ENCODE data around the gene MTMR8.
A peak's percentile ranks its signal among the peaks of the same experiment; 100 is the strongest.
"Not testable (repeated sequence)": the region's sequence is repeated elsewhere in the genome, so short reads cannot be mapped to it uniquely, and the experiment has no call there.

Gene MTMR8

GRCh38 chrX:64394874-64395567 is at the start of gene MTMR8:
MTMR8 (minus strand) TSS chrX:64395452; CDS start chrX:64395363, 89 bp downstream.
- peak; percentile 66 for DNase-seq (ENCODE audit: low read depth)

DNA sequence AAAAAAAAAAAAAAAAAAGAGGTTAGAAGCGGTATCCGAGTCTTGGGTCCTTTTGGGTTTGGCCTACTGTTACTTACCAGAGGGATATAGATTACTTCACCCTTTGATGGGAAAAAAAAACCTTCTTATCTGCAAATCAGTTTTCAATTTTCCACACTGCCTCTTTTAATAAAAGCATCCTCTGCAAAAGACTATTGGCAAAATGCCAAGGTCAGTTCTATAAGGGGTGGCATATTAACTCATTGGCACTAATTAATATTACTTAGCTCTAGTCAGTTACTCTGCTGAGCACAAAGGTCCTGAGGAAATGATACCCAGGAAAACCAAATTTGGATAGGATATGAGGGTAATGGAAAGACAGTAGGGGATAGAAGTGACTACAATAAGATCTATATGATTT is 44.3 kb upstream of the MTMR8 start:
- DNase-seq (ENCODE audit: low read depth) = no peak

GRCh38 chrX:64437665-64438064 is 42.4 kb upstream of the MTMR8 start:
- DNase-seq (ENCODE audit: low read depth) = no peak

- no peak for DNase-seq (ENCODE audit: low read depth)
Measured at GRCh38 chrX:64437218-64437617, 42.0 kb upstream of the MTMR8 start.

- DNase-seq (ENCODE audit: low read depth) = no peak
Measured at GRCh38 chrX:64428371-64428770, 33.1 kb upstream of the MTMR8 start.

DNA sequence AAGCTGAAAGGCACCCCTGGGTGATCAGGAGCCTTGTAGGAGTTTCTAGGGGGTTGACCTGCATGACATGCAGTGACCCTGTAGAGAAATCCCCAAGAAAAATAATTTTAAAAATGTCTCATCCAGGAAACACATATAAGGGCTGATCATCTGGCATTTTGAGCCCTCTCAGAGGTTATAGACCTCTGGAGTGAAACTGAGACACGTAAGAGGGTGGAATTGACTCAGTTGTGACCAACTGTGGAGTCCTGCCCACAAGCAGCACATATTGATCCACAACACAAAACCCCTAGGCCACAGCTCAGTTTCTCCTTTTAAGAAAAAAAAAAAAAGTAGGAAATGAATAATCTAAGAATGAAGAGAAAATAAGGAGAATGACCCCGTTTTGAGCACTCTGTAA is 32.5 kb upstream of the MTMR8 start:
- no peak for DNase-seq (ENCODE audit: low read depth)

DNA sequence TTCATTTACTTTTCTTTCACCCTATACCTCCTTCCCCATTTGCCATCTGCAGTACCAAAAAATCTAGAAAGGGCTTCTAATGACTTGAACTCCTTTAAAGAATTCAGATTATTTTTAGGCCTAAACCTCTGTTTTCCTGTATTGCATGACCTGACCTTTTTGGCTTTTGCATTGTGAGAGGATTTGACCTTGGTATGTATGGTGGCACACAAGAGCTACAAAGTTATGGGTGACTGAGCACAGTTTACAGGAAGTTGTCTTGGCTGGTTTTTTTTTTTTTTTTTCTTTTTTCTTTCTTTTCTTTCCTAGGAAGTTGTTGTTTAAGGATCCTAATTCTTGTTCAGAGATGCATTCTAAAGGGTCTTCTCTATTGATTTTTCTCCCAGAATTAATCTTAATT is 32.0 kb upstream of the MTMR8 start:
- DNase-seq (ENCODE audit: low read depth) = no peak

- not testable (repeated sequence) for DNase-seq (ENCODE audit: low read depth)
Measured at GRCh38 chrX:64409730-64410129, 14.5 kb upstream of the MTMR8 start.

DNA sequence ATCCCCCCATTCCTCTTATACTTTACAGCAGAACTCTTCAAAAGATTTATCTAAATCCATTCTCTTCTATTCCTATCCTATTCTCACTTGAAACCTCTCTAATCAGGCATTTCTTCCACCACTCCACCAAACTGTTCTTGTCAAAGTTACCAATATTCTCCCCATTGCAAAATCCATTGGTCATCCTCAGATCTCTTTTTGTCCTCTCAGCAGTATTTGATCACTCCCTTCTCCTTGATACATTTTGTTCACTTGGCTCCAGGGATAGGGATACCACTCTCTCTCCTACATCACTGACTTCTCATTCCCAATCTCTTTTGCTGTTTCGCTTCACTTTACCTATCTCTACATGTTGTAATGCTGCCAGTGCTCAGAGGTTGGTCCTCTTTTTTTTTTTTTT is 2.8 kb upstream of the MTMR8 start:
- DNase-seq (ENCODE audit: low read depth) = no peak

DNA sequence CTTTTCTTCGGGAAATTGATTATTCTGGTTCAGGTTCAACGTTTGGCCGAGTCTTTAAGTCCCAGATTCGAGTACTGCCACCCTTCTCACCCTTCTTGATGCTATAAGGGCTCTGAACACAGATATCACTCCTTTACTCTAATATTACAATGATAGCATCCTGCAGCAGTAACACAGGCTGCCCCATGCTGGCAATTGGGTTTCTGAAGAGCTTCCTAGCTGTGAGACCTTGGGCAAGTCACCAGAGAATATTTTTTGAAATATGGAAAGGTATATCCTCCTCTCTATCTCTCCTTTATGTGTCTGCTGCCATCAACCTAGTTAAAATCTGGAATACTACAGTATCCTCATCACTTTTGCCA is 297 bp upstream of the MTMR8 start:
- DNase-seq (ENCODE audit: low read depth) = no peak

- no peak for DNase-seq (ENCODE audit: low read depth)
Measured at GRCh38 chrX:64394059-64394873, 986 bp downstream of the MTMR8 start.

DNA sequence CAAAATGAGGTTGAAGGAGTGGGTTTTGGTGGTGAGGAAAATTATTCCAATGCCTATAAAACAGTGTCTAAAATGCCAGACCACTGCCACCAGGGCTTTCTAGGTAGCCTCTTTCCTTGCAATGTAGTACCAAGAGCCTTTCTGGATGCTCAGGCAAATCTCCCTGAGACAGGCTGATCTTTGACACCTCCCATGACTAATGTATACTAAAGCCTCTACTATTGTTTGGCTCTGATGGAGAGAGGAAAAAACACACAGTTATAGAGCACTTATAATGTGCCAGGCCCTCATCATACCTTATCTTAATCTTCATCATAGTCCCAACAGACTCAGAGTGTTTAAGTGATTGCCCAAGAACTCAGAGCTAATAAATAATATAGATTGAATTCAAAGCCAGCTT is 5.8 kb downstream of the MTMR8 start:
- DNase-seq (ENCODE audit: low read depth) = no peak

GRCh38 chrX:64380789-64381188 is 14.5 kb downstream of the MTMR8 start:
- not testable (repeated sequence) for DNase-seq (ENCODE audit: low read depth)

DNA sequence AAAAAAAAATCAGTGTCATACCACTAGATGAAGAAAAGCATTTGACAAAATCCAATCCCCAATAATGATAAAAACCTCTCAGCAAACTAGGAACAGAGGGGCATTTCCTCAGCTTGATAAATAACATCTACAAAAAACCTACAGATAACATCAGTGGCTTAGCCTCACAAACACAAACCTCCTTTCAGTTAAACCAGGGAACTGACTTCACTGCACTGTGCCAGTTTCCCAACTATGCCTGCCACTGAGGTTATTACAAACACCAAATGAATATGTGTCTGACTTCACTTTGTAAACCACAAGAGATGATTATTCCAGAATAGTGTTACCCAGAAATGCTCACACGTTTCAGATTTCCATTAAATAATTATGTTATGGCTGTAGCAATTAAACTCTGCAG is 15.3 kb downstream of the MTMR8 start:
- no peak for DNase-seq (ENCODE audit: low read depth)

GRCh38 chrX:64377753-64378152 is 17.5 kb downstream of the MTMR8 start:
- no peak for DNase-seq (ENCODE audit: low read depth)

DNA sequence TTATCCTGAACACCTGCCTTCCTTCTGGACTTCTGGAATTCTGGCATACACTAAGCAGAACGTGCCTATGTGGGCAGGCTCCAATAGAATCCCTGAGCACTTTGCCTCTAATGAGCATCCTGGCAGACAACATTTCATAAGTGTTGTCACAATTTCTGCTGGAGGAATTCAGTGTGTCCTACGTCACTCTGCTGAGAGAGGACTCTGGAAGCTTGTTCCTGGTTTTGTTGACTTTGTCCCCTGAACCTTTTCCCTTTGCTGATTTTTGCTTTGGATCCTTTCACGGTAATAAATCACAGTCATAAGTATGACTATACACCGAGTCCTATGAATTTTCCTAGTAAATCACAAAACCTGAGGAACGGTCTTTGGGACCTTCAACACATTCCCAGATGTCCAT is 43.2 kb downstream of the MTMR8 start:
- no peak for DNase-seq (ENCODE audit: low read depth)

DNA sequence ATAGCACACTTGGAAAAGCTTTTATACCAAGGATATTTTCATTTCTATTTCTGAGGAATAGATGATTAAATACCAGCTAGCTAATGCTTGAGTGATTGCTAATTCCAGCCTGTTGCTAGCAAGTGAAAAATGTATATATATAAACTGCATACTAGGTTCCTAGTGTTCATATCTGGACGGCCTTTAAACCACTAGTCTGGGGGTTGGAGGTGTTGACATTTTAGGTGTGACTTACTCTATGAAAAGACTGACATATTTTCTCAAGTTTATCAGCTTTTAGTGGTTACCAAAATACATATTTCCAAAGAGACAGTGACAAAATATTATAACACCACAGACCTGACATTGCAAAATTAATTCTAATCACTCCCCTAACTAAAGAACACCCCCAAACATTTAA is 44.7 kb downstream of the MTMR8 start:
- no peak for DNase-seq (ENCODE audit: low read depth)

GRCh38 chrX:64350047-64350446 is 45.2 kb downstream of the MTMR8 start:
- no peak for DNase-seq (ENCODE audit: low read depth)

GRCh38 chrX:64342811-64343210 is 52.4 kb downstream of the MTMR8 start:
- no peak for DNase-seq (ENCODE audit: low read depth)

GRCh38 chrX:64338296-64338695 is 57.0 kb downstream of the MTMR8 start:
- DNase-seq (ENCODE audit: low read depth) = no peak

DNA sequence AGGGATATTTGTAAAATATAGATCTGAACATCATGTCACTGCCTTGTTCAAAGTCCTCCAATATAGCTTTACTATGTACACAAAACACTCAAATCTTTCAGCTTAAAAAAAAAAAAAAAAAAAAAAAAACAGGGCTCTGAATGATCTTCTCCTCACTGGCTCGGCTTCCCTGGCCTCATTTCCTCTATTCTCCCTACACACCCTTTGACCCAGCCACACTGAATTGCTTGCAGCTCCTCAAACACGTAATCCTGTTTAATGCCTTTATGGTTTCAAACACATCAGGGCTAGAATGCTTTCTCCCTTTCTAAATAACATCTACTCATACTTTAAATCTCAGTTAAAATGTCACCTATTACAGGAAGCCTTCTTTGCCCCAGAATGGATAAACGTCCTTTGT is 60.8 kb downstream of the MTMR8 start:
- DNase-seq (ENCODE audit: low read depth) = no peak

- DNase-seq (ENCODE audit: low read depth) = no peak
Measured at GRCh38 chrX:64330284-64330683, 65.0 kb downstream of the MTMR8 start.

GRCh38 chrX:64321507-64321906 is 73.7 kb downstream of the MTMR8 start:
- DNase-seq (ENCODE audit: low read depth) = no peak

GRCh38 chrX:64313624-64314023 is 81.6 kb downstream of the MTMR8 start:
- no peak for DNase-seq (ENCODE audit: low read depth)
